ENCODE results near the gene ZNF727.
"Not testable (repeated sequence)": the region's sequence is repeated elsewhere in the genome, so short reads cannot be mapped to it uniquely, and the experiment has no call there.

The ZNF727 gene

DNA sequence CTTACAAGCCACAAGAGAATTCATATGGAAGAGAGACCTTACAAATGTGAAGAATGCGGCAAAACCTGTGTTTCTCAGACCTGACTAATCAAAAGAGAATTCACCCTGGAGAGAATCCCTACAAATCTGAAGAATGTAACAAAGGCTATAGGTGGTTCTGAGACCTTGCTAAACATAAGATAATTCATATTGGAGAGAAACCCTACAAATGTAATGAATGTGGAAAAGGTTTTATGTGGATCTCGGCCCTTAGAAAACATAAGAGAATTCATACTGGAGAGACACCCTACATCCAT lies 33.4 kb downstream of the ZNF727 start:
- no peak overlapping the region for H3K4me3 ChIP-seq (ENCODE audit: low read depth, low read length)
- in situ Hi-C loops (cut with HindIII; ENCODE audit: low sequenced_read_pairs) = no loop called here
- no peak for TF ChIP-seq CTCF (IDR thresholded peaks at IDR 0.05; ENCODE audit: low read depth, low read length)
- DNase-seq (ENCODE audit: low read depth, low spot score) = no peak

- no peak for DNase-seq (ENCODE audit: low read depth, low spot score)
- no peak overlapping the region for H3K4me3 ChIP-seq (ENCODE audit: low read depth, low read length)
- in situ Hi-C loops (cut with HindIII; ENCODE audit: low sequenced_read_pairs) = no loop called here
- TF ChIP-seq CTCF (IDR thresholded peaks at IDR 0.05; ENCODE audit: low read depth, low read length) = no peak
These were observed 42.3 kb downstream of the ZNF727 start for GRCh38 chr7:64087501-64087900.

GRCh38 chr7:64088863-64089262 lies 43.6 kb downstream of the ZNF727 start:
- H3K4me3 ChIP-seq (ENCODE audit: low read depth, low read length); DNase-seq (ENCODE audit: low read depth, low spot score); in situ Hi-C loops (cut with HindIII; ENCODE audit: low sequenced_read_pairs): not testable (repeated sequence)

Data from astrocyte of the spinal cord (primary cell).